Measurements from ENCODE around the gene TNKS1BP1.

Gene TNKS1BP1

GRCh38 chr11:57251037-57251436 lies 73.7 kb downstream of the TNKS1BP1 start:
- no peak for DNase-seq

All from NCI-H2081 (cell line).